ENCODE results near the gene PCDH8.
"Not testable (repeated sequence)": the region's sequence is repeated elsewhere in the genome, so short reads cannot be mapped to it uniquely, and the experiment has no call there.

The PCDH8 gene

DNA sequence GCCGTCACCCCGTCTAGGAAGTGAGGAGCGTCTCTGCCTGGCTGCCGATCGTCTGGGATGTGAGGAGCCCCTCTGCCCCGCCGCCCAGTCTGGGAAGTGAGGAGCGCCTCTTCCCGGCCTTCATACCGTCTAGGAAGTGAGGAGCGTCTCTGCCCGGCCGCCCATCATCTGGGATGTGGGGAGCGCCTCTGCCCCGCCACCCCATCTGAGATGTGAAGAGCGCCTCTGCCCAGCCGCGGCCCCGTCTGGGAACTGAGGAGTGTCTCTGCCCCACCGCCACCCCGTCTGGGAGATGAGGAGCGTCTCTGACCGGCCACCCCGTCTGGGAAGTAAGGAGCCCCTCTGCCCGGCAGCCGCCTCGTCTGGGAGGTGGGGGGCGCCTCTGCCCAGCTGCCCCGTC lies 30.6 kb downstream of the PCDH8 start:
- DNase-seq = not testable (repeated sequence)

DNA sequence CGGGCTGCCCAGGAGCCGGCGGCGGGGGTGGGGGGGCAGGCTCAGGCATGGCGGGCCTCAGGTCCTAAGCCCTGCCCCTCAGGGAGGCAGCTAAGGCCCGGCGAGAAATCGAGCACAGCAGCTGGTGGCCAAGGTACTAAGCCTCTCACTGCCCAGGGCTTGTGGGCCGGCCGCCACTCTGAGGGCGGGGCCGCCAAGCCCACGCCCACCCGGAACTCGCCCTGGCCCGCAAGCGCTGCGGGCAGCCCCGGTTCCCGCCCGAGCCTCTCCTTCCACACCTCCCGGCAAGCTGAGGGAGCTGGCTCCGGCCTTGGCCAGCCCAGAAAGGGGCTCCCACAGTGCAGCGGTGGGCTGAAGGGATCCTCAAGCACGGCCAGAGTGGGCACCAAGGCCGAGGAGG lies 33.1 kb downstream of the PCDH8 start:
- DNase-seq = no peak

DNA sequence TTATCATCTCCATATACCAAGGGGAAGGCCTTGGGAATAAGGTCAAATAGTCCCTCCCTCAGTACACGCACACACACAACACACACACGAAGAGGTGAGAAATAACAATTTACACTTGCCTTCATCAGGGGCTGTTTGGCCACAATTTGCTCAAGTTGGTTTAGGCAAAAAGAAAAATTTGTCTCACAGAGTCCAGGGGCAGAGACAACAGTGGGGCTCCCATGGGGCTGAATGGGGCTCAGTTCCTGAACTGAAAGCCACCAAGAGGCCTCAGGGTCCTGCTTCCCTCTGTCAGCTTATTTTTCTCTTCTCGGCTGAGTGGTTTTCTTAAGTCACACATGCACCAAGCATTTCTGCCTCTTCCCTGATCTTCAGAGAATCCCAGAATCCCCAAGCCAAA lies 35.5 kb downstream of the PCDH8 start:
- no peak for DNase-seq

DNA sequence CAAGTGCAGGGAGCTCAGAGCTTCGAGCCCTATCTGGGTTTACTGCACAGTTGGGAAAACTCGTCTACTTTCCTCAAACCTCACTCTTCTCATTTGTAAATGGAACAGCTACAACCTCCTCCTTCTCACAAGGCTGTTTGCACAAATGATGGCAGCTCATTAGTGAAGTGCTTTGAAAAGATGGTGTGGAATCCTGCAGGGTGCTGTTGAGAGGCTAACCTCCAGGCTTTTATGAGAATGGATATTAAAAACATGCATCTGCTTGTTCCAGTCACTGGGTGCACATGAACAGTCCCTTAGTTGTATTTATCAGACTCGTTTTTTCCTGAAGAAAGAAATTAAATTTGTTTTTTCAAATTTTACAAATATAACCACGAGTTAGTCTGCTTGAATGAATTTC lies 36.6 kb downstream of the PCDH8 start:
- DNase-seq = no peak

DNA sequence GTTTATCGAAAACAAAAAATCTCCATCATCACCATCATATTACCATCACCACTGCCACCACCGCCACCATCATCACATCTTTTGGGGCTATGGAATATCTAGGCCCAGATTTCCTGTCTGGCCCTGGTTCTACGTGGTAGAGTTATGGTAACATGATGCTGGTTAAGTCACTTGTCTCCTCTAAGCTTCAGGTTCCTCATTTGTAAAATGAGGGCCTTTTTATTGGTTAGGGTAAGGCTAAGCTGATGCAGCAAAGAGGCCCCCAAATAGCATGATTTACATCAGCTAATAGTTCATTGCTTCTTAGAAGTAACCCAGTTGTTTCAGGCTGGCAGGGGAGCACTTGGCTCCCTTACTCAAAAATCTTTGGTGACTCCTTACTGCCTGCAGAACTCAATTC lies 37.9 kb downstream of the PCDH8 start:
- DNase-seq = no peak

DNA sequence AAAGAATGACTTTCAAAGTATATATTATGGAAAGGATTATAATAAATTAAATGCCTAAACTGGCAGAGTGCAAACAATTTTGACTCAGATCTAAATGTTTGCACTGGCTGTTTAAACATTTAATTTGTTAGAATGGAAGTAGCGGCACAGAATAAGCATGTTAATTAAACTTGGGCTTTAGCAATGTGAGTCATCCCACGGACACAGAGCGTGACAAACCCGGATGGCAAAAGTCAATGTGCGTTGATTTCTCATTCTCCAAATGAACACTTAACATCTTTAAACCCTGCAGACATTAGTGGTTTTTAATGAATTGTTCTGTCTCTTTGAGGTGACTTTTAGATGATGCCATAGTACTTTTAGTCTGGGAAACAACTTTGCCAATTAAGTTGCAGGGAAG lies 38.4 kb downstream of the PCDH8 start:
- no peak for DNase-seq

DNA sequence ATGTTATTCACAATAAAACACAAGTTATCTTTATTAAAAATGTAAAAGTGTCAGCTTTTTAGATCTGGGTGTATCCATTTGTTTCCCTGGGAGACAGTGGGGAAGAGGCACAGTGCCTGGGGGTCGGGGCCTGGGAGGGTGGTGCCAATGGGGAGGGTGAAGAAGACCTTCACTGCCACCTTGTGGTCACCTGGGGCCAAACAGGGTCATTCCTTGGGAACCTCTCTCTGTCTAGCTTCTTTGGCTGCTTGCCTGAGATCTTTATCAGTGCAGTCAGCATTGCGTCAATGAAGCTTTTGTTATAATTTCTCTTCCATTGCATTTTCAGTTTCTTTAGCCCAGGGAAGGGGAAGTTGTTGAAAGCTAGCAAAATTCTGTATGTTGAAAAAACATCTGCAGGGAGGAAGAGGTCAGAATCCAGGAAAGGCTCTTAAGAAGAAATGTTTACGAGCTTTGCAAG lies 39.1 kb downstream of the PCDH8 start:
- peak in 9 of 14 donors; percentile 9 to 48 (median 34) for DNase-seq

DNA sequence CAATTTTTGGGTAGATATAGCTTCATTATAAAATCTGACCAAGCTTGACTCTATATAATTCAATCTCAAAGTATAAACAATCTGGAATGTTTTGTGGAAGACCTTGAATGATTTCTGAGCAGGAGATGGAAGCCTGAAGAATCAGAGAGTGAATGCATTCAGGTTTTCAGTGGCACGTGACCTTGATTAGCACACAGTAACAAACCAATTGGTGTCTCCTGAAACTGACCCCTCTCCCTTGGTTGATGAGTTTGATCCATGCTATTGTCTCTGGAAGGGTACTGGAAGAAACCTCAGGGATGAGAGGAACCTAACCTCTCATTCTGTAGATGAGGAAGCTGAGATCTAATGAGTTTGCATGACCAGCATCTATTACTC lies 39.6 kb downstream of the PCDH8 start:
- DNase-seq = no peak

DNA sequence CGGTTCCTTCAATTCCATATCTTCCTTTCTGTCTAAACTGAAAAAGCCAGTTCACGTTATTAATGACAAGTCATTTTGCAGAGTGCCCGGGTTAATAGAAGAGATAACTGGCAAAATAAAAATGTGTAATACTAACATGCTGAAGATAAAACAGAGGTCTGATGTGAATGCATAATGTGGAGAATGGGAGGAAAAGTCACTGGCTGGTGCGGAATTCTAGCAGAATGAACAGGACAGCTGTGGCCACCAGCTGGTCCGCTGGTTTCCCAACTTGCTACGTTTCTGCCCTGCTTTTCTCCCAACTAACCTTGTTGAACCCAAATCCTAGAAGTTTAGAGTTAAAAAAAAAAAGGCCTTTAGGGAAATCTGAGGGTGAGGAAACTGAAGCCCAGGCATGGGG lies 42.4 kb downstream of the PCDH8 start:
- no peak for DNase-seq

DNA sequence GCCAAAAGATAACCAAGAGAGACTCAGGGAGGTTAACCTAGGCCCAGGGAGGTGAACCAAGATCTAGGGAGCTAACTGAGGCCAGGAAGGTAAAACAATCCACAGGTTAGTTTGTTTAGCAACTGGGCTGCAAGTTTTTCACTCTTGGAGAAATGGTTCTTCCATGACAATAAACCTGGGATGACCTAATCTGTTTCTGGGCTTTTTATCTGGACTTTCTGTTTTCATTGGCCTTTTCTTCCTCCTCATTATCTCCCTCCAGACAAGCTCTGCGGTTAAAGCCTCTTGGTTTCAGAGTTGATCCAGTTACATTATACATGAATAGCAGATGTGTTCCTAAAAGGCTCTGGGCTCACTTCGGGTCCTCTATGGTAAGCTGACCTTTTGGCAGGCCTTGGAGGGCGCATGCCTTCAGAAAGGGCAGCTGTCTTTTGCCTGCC lies 44.2 kb downstream of the PCDH8 start:
- DNase-seq = no peak

DNA sequence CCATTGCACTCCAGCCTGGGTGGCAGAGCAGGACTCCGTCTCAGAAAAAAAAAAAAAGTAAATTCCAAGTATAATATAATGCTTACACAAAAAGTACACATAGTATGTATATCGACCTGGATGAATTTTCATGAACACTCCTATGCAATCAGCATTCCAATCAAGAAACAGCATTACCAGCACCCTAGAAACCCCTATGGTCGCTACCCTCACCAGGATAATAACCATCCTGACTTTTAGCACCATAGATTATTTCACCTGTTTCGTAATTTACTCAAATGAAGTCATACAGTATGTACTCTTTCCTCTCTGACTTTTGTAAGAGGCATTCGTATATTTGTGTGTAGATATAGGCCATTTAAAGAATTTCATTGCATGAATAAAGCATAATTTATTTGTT lies 47.6 kb downstream of the PCDH8 start:
- no peak for DNase-seq

DNA sequence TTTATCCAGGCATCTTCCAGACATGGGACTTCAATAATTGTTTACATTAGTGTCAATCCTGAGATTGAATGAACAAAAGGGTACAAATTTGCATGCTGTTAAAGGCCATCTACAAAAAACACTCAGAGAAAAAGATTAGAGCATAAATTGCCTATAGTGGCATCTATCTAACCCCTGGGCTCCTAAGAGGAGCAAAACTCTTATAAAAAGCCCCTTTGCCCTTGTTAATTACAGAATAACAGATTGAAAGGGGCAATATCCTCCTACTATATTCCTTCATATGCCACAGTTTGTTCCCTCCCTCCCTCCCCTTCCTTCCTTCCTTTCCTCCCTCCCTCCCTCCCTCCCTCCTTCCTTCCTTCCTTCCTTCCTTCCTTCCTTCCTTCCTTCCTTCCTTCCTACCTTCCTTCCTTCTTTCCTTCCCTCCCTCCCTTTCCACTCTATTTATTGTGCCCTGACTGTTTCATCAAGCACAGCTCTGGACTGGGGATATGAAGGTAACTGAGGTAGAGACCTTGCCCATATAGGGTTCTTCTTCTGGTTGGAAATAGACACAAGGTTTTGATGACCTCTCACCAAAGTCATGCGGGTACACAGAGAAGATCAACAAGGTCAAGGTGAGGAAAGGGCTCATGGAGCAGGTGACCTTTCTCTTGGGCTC lies 49.5 kb downstream of the PCDH8 start:
- no peak for DNase-seq

DNA sequence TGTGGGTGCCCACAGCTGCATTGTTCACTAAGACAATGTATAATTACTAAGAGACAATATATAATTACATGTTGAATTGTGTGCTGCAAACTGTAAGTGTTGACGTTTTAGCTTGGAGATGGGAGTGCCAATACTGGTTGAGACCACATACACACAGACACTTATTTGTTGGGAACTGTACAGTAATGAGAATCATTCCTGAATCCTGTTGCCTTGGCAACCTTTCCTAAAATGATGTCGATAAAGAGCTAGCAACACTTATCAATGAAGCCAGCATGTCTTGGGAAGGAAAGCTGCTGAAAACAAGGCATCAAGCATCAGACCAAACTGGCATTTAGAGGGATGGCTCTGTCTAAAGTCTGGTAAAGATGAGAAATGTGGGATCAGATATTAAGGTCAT lies 51.3 kb downstream of the PCDH8 start:
- no peak for DNase-seq

DNA sequence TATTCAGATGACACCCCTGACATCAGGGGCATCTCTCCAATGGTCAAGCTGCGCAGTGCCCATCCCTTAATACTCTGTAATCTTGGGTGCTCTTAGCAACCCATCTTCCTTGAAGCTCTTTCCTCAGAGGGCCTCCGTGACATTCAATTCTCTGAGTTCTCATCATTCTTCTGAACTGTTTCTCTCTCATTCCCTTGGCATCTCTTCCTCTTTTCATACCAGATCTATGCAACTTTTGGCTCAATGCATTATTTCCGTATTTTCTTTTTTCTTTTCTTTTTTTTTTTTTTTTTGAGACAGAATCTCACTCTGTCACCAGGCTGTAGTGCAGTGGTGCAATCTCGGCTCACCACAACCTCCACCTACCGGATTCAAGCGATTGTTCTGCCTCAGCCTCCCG lies 53.9 kb downstream of the PCDH8 start:
- DNase-seq = no peak

DNA sequence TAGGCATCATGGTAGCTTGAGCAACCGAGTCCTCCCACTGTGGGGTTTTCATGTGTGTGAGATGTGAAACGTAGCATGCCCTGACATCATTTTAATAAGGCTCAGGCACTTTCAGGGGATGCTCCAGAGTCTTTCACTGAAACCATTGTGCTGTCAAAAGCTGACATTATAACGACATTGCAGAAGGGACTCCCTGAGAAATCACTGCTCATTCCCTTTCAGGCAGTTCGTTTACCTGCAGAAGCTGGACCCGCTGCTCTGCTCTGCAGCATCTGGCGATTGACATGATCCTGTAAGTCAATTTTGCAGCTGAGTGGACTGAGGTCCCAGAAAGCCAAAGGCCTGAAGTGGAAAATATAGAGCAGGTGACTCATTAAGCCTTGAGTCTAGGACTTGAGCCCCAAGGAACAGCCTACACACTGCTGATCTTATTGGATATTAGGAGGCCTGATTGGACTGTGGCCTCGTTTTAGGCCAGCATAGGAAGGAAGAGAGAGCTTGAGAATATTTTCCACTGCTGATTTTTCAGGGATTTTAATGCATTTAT lies 54.9 kb downstream of the PCDH8 start:
- no peak for DNase-seq
